Fibroblast of lung (primary cell): Measurements from ENCODE around the gene TIMM22. TPM values are rescaled to one million over a fixed set of nuclear protein-coding genes. Genes with fewer than 3 reads are reported as not detected.

Experiments used
- DNase-seq, 2 donors: peaks; one replicate each; pipeline versions ENCODE4 v3.0.0 to v3.0.0-alpha.2; 2010; ENCODE audit warnings: low read depth in 2 of 2
- H2AFZ ChIP-seq: 2 replicates; pipeline ENCODE4 v1.5.1; 2012; ENCODE audit warnings: low read length, control low read depth, inconsistent platforms
- H3K27ac ChIP-seq: 2 replicates; pipeline ENCODE4 v1.5.1; 2011; ENCODE audit warnings: low read length, control low read depth; ENCODE audit not compliant: insufficient read depth
- H3K27me3 ChIP-seq: 2 replicates; pipeline ENCODE4 v1.5.1; 2011; ENCODE audit warnings: mild to moderate bottlenecking, low read length; ENCODE audit not compliant: control insufficient read depth, insufficient read depth
- H3K36me3 ChIP-seq: 2 replicates; pipeline ENCODE4 v1.5.1; 2011; ENCODE audit warnings: low read length; ENCODE audit not compliant: control insufficient read depth, insufficient read depth
- H3K4me1 ChIP-seq: 2 replicates; pipeline ENCODE4 v1.5.1; 2011; ENCODE audit warnings: low read length; ENCODE audit not compliant: control insufficient read depth, insufficient read depth; ENCODE audit errors: extremely low read depth
- H3K4me2 ChIP-seq: 2 replicates; pipeline ENCODE4 v1.5.1; 2011; ENCODE audit warnings: low read length, control low read depth; ENCODE audit not compliant: insufficient read depth; ENCODE audit errors: extremely low read depth
- H3K4me3 ChIP-seq, 4 experiments: fragments of 200-600 bp in 1 of 4; sonication (generic) in 1 of 4; replicated peaks in 1 of 4; 2 replicates each; pipeline ENCODE4 v1.5.1; 2011 to 2016; ENCODE audit warnings: low read length in 4 of 4, low read depth in 3 of 4, mild to moderate bottlenecking in 3 of 4, control low read depth in 2 of 4, inconsistent platforms in 1 of 4, mixed read lengths in 1 of 4; ENCODE audit not compliant: insufficient read depth in 1 of 4; ENCODE audit errors: control extremely low read depth in 1 of 4
- H3K79me2 ChIP-seq: 2 replicates; pipeline ENCODE4 v1.5.1; 2012; ENCODE audit warnings: mild to moderate bottlenecking, low read length, inconsistent platforms; ENCODE audit not compliant: control insufficient read depth, insufficient read depth
- H3K9ac ChIP-seq: 2 replicates; pipeline ENCODE4 v1.5.1; 2011; ENCODE audit warnings: mild to moderate bottlenecking, low read length, control low read depth; ENCODE audit not compliant: insufficient read depth
- H3K9me3 ChIP-seq: 2 replicates; pipeline ENCODE4 v1.5.1; 2012; ENCODE audit warnings: low read depth, low read length; ENCODE audit not compliant: control insufficient read depth, insufficient read depth
- H4K20me1 ChIP-seq: 2 replicates; pipeline ENCODE4 v1.5.1; 2011; ENCODE audit warnings: low read length; ENCODE audit not compliant: control insufficient read depth, insufficient read depth; ENCODE audit errors: extremely low read depth
- CTCF ChIP-seq, 2 donors: IDR thresholded peaks in 1 of 2; conservative IDR thresholded peaks in 1 of 2; 1 replicate in 1 of 2; 2 replicates in 1 of 2; pipeline ENCODE4 v1.5.1; 2011 to 2012; ENCODE audit warnings: low read length in 2 of 2, control low read depth in 1 of 2, inconsistent platforms in 1 of 2, low read depth in 1 of 2, mild to moderate bottlenecking in 1 of 2
- EZH2 ChIP-seq: IDR thresholded peaks from 2 replicates; pipeline ENCODE4 v1.5.1; 2012; ENCODE audit warnings: low read length, control low read depth, mild to moderate bottlenecking; ENCODE audit errors: missing control alignments
- polyA plus RNA-seq, 2 donors: library from polyadenylated mRNA; depleted of rRNA in 1 of 2; stranded (reverse) in 1 of 2; unstranded in 1 of 2; fragments of >200 nt; gene quantifications; 2 replicates each; pipeline ENCODE4 v1.2.1, GENCODE V29; 2011 to 2012; ENCODE audit warnings: missing spikeins in 1 of 2
- total RNA-seq: library from RNA; depleted of rRNA; stranded (reverse); fragments of >200 nt; gene quantifications from 2 replicates; pipeline ENCODE4 v1.2.1, GENCODE V29; 2014

The TIMM22 gene
- total and polyA plus RNA-seq, 2 donors (not counting 1 experiment from before 2014, with no cell fraction given): 13.4 to 17.4 TPM

GRCh38 chr17:976312-976711, 20.6 kb upstream of the TIMM22 start:
- no peaks in the 10 kb centered on the region for H4K20me1 ChIP-seq
- H3K9ac ChIP-seq: no peak overlapping the region
- TF ChIP-seq CTCF (conservative IDR thresholded peaks at IDR 0.05 in 1 of 2, IDR thresholded peaks at IDR 0.05 in 1 of 2; ENCODE audit: low read depth in 1 of 2, low read length in 2 of 2) (no peak), EZH2 (no peak)
- H3K36me3 ChIP-seq: no peaks in the 10 kb centered on the region
- no peaks in the 10 kb centered on the region for H3K27me3 ChIP-seq
- H3K79me2 ChIP-seq: peaks cover 32% of the 10 kb centered on the region
- no peak overlapping the region for H3K4me2 ChIP-seq
- no peak for DNase-seq
- no peak overlapping the region for H2AFZ ChIP-seq
- peak overlapping the region in 1 of 4 experiments; percentile 0 for H3K4me3 ChIP-seq
- H3K9me3 ChIP-seq: no peaks in the 10 kb centered on the region
- no peak overlapping the region for H3K27ac ChIP-seq
- H3K4me1 ChIP-seq: no peaks in the 10 kb centered on the region

GRCh38 chr17:977166-977565, 19.8 kb upstream of the TIMM22 start:
- peaks cover 32% of the 10 kb centered on the region for H3K79me2 ChIP-seq
- H3K9ac ChIP-seq: no peak overlapping the region

More at GRCh38 chr17:977166-977565, 19.8 kb upstream of the TIMM22 start:
- peak in 1 of 2 donors; percentile 63 for DNase-seq
- H3K36me3 ChIP-seq: no peaks in the 10 kb centered on the region
- no peaks in the 10 kb centered on the region for H4K20me1 ChIP-seq
- H2AFZ ChIP-seq: no peak overlapping the region
- H3K27ac ChIP-seq: no peak overlapping the region
- peak overlapping the region; percentile 93 for H3K4me2 ChIP-seq
- no peaks in the 10 kb centered on the region for H3K9me3 ChIP-seq
- H3K27me3 ChIP-seq: no peaks in the 10 kb centered on the region
- H3K4me3 ChIP-seq: peak overlapping the region; percentile 21 to 84 (median 57)
- no peaks in the 10 kb centered on the region for H3K4me1 ChIP-seq
- TF ChIP-seq EZH2 (no peak), CTCF (conservative IDR thresholded peaks at IDR 0.05 in 1 of 2, IDR thresholded peaks at IDR 0.05 in 1 of 2; ENCODE audit: low read depth in 1 of 2, low read length in 2 of 2) (no peak)
